Activated CD8-positive, alpha-beta memory T cell treated with anti-CD3 and anti-CD28 coated beads for 1 hour (primary cell): ENCODE measurements around the gene KIF19.
"Not testable (repeated sequence)": the region's sequence is repeated elsewhere in the genome, so short reads cannot be mapped to it uniquely, and the experiment has no call there.

ENCODE experiments used
- DNase-seq, 2 donors: peaks; one replicate each; pipeline ENCODE4 v3.0.0-alpha.2; 2020; ENCODE audit warnings: low read depth in 1 of 2; ENCODE audit errors: extremely low read depth in 1 of 2

Gene KIF19

DNA sequence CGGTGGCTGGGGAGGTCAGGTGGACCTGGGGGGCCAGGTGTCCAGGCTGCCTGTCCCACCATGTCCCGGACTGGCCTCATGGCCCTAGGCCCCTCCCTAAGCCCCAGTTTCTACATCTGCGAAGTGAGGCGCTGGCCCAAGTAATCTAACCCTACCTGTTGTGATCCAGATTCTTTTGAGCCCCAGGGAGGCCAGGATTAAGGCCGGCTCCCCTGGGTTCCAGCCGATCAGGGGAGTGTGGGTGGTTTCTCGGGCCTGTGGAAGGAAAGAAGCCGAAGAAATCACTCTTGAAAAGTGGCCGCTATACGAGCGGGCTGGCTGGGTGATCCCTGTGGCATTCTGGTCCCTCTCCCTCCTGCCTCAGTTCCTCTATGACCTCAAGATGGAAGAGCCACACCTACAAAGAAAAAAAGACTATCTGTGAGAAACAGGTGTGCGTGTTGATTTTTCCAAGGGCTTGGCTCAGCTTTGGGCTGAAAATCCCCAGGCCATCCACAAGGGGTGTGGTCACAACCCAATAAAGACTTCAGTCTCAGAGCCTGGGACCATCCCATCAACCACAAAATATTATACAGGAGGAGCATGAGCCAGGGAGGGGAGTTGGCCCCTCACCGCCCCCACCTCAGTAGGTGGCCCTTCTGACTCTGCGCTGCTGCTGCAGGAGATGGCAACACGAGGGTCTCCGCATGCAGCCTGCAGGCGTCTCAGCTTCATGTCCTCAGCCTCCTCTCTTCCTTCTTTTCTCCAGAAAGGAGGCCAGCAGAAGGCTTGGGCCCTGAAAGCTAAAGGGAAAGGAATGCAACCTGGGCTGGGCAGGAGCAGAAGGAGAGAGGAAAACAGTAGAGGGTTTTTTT lies 61.6 kb downstream of the KIF19 start:
- DNase-seq = no peak

DNA sequence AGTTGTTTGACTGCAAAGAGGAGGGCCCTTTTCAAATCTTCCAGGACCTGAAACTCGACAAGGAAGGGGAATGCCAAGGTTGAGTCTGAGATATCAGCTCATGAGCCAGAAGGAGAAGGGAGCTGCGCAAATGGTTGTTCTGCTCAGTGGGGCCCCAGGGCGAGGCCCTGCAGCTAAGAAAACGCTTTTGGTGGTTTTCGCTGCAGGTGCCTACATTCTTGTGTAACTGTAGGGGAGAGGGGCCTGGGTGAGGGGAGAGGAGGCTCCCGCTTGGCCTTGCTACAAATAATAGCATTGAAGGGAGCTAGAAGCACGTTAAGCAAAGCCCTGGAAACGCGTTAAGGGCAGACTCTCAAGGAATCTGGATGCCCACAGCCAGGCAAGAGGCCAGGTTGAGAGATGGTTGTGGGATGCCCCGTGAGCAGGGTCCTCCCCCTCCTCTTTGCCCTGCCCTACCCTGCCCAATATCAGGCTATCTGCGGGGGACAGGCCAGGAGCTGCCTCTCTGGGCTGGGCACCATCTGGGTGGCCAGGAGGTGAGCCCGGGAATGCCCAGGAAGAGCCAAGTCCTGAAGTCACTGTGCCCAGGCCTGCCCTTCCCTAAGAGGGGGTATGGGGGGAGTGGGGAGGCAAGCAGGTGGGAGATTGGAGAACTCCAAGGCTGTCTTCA lies 63.2 kb downstream of the KIF19 start:
- DNase-seq = no peak

DNA sequence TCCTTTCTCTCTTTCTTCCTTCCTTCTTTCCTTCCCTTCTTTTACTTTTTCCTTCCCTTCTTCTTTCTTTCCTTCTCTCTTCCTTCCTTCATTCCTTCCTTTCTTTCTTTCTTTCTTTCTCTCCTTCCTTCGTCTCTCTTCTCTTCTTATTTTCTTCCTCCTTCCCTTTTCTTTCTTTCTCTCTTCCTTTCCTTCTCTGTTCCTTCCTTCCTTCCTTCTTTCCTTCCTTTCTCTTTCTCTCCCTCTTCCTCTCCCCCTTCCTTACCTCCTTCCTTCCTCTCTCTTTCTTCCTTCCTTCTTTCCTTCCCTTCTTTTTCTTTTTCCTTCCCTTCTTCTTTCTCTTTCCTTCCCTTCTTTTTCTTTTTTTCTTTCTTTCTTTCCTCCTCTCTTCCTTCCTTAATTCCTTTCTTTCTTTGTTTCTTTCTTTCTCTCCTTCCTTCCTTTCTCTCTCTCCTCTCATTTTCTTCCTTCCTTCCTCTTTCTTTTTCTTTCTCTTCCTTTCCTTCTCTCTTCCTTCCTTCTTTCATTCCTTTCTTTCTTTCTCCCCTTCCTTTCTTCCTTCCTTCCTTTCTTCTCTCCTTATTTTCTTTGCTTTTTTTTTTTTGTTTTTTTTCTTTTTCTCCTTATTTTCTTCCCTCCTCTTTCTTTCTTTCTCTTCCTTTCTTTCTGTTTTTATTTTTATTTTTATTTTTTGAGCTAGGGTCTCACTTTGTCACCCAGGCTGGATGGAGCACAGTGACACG lies 64.1 kb downstream of the KIF19 start:
- DNase-seq = no peak

DNA sequence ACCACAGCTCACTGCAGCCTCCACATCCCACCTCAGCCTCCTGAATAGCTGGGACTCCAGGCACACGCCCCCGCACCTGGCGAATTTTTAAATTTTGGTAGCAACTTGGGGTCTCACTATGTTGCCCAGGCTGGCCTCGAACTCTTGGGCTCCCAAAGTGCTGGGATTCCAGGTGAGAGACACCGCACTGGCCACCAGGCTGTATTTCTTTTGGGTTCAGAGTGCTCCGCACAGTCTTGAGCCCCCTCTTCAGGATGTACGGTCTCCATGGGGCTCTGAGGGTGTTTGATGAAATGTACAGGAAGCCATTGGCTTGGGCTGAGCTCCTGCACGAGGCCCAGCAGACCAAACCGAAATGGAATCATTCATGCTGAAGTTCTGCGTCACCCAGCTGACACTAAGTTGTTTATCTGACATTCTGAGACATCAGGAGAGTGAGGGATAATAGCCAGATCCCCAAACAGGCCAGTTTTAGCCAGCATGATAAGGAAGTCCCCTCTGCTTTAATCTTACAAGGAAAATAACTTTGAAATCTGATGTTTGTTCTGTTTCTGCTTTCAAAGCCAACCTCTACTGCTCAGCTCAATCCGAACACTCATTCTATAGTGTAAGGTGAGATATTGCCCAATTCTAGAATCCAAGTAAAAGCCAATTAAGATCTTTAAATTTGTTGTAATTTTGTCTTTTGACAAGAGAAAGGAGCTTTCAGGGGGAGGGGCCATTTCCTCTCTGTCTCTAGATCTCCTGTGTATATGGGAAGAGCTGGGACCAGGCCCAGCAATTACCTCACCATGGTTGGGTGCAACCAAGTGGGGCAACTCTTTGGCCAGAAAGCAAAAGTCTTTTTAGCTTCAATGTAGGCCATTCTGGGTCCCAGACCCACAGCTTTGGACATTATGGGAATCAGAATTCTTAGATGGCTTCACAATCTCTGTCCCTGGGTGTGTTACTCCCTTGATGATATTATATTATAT lies 64.9 kb downstream of the KIF19 start:
- no peak for DNase-seq

- no peak for DNase-seq
Observed at GRCh38 chr17:74391771-74392170, 65.7 kb downstream of the KIF19 start.

GRCh38 chr17:74392848-74393247 lies 66.8 kb downstream of the KIF19 start:
- DNase-seq = no peak

- no peak for DNase-seq
Observed at GRCh38 chr17:74393346-74393942, 67.4 kb downstream of the KIF19 start.

- no peak for DNase-seq
Observed at GRCh38 chr17:74394275-74394950, 68.4 kb downstream of the KIF19 start.

DNA sequence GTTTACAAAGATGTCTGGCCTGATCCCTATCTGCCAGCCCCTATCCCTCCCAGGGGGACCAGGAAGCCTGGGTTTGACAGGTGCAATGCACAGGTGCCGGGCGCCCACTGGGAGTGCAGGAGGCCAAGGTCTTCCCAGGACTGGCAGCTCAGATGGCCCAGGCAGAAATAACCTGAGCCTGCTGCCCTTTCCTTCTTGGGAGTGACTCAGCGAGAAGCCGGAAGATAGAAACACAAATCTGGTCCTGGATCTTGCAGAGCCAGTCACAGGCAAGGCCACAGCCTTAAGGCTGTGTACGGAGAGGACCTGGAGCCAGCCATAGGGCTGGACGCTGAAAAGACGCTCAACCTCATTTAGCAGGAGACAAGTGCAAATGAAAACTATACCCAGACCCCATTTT lies 69.0 kb downstream of the KIF19 start:
- no peak for DNase-seq

DNA sequence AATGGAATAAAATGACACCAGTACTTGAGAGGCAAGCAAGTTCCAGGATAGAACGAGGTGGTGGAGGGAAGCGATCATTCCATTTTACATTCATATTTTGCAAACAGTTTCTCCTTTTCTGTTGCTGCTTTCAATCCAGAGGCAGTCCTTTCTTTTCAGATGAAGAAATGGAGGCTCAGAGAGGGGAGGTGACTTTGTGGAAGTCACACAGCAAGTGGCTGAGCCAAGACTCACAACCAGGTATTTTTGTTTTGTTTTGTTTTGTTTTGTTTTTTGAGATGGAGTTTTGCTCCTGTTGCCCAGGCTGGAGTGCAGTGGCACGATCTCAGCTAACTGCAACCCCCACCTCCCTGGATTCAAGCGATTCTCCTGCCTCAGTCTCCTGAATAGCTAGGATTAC lies 70.5 kb downstream of the KIF19 start:
- DNase-seq = no peak

GRCh38 chr17:74402048-74402447 lies 76.0 kb downstream of the KIF19 start:
- DNase-seq = no peak

DNA sequence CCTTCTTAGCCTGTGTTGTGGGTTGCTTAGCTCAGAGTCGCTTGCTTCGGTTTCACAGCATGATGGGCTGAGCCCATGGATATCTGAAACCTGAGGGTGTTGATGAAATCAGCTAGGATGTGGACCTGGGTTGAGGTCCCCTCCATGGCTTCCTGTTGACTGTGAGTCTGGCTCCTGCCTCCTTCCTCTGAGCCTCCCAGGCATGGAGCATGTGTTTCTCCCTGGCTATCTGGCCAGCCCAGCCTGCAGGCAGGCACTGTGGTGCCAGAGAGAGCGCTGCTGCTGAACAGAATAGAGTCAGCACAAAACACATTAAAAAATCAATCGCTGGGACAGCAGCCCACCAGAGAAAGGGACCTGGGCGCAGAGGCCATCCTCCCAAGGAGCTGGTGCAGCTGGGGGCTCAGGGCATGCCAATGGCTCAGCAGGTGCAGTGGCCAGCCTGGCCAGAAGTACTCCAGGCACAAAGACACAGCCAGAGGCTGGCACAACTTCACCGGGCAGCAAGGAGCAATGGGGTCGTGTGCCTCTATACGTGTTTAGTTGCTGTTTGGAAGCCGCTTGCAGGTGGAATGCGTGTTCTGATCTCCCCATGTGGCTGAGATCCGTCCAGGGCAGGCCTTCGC lies 77.6 kb downstream of the KIF19 start:
- no peak for DNase-seq

DNA sequence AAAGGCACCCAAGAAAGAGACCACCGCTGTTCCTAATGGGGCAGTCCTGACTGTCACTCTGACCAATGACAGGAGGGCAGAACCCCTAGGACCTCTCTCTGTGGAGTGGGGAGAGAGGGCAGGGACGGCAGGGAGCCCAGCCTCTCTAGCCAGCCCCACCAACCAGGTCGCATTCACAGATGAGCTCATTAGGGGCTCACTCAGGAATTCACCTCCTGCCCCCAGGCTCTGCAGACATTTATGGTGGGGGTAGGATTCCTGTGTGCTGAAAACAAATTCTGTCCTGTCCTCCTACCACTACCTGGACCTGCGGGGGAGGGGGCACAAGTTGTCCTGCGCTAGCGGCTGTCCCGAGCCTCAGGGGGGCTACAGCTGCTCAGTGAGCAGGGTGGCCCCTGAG lies 78.2 kb downstream of the KIF19 start:
- DNase-seq = no peak

DNA sequence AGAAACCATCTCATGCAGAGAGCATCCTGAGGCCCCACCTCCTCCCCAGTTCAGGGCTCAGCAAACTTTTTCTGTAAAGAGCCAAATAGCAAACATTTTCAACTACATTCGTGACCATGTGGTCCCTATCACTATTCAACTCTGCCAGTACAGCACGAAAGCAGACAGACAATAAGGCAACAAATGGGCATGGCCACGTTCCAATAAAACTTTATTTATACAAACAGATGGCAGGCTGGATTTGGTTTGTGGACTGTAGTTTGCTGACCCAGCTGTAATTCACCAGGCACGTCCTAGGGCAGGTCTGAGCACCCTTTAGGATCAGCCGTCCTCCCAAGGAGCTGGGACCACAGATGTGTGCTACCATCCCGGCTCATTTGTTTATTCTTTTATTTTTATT lies 78.8 kb downstream of the KIF19 start:
- no peak for DNase-seq

DNA sequence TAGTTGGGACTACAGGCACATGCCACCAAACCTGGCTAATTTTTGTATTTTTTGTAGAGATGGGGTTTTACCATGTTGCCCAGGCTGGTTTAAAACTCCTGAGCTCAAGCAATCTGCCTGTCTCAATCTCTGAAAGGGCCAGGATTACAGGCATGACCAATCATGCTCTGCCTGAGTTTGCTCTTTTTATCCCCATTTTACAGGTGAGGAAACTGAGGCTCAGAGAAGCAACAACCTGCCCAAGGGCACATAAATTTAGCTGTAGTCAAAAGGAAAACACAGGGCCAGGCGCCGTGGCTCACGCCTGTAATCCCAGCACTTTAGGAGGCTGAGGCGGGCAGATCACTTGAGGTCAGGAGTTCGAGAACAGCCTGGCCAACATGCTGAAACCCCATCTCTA lies 79.3 kb downstream of the KIF19 start:
- DNase-seq = not testable (repeated sequence)
